HG02852 (cell line): ENCODE results near the gene RGS3.
"Not testable (repeated sequence)": the region's sequence is repeated elsewhere in the genome, so short reads cannot be mapped to it uniquely, and the experiment has no call there.

Source experiments
- ATAC-seq: cut with Tn5 transposase; IDR thresholded peaks from one replicate; pipeline ENCODE4 v1.9.1; 2021; ENCODE audit warnings: mild to moderate bottlenecking, moderate library complexity; ENCODE audit not compliant: unreplicated experiment

The RGS3 gene

DNA sequence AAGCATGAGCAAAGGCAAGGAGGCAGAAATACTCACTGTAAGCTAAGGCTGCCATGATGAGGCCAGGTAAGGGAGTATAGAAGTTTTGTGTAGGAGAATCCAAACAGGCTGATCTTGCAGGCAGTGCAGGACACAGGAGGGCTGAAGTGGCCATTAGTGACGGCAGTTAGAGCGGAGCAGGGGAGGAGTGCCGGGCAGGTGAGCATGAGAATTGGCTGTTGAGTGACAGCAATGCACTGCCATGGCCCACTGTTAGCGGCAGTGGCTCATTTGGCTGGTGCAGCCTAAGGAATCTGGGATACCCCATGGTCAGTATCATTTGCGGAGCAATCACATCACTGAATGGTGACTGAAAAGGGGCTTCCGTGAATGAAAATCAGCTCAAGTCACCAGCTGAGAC lies 22.8 kb downstream of the RGS3 start:
- ATAC-seq = no peak

DNA sequence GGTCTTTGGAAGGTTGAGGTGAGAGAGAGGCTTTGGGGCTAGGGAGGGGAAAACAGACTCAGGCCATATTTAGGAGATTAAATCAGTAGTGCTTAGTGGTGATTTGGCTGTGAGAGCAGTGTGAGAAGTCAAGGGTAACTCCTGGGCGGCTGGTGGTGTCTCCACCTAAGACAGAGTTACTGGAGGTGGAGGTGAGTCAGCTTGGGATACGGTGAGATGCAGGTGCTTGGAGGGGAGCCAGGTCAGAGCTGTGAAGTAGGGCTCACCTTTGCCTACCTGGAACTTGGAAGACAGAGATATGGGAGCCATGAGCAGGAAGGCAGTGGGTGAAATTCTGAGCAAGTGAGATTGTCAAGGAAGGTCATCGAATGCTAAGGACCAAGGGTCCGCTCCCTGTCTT lies 24.5 kb downstream of the RGS3 start:
- ATAC-seq = no peak

DNA sequence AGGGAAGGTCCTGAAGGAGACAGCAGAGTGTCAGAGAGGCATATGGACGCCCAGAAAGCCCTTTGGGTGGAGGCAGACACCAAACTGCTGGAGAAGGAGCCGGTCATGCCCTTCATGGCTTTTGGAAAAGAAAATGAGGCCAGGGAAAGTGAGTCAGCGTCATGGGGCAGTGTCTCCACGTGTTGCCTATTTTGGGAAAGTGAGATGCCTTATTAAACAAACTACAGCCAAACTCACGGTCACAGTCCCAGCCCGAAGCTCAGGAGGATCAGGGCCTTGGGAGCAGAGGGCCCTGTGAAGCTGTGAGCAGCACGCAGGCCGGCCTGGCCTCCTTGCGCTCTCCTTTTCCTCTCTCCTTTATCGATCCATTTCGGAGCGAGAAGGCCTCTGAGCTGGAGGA lies 25.0 kb downstream of the RGS3 start:
- no peak for ATAC-seq

DNA sequence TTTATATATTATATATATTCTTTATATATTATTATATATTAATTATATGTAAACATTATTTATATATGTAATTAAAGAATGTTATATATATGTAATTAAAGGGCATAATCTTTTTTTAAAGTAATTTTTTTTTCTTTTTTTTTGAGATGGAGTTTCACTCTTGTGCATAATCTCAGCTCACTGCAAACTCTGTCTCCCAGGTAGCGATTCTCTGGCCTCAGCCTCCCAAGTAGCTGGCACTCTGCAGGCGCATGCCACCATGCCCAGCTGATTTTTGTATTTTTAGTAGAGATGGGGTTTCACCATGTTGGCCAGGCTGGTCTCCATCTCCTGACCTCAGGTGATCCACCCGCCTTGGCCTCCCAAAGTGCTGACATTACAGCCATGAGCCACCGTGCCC lies 27.6 kb downstream of the RGS3 start:
- ATAC-seq = not testable (repeated sequence)

DNA sequence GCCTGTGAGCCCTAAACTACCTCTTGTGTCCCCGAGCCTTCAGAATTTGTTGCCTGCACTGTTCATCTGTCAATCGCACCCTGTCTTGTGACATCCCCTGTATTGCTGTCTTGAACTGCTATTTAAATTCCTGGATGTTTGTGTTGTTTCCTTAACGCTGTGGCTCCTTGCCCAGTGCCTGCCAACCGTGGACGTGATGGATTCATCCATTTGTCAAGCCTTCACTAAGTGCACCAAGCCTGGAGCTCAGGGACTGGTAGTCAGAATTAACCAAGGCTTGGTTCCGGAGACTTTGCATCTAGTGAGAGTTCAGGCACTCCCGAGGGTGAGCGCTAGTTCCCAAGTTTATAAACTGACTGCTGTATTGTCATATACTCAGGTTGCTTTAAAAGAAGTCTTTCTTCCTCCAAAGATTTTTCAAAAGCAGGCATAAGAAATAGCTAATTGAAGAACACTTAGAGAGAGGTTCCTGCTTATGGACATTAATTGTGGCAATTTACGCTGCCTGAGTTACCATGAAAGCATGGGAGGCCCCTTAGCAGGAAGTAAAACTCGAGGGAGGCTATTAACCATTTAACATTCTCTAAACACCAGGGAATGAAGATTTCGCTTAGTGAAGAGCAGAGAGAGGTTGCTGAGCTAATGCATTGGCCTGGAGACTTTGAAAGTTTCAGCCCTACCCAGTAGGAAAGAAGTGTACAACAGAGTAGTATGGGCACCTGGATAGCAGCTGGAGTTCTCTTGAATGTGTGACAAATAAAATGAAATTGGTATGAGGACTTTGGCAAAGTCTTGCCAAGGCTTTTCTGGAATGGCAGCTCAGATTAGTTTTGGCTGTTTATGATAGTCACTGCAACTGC lies 29.0 kb downstream of the RGS3 start:
- ATAC-seq = no peak

DNA sequence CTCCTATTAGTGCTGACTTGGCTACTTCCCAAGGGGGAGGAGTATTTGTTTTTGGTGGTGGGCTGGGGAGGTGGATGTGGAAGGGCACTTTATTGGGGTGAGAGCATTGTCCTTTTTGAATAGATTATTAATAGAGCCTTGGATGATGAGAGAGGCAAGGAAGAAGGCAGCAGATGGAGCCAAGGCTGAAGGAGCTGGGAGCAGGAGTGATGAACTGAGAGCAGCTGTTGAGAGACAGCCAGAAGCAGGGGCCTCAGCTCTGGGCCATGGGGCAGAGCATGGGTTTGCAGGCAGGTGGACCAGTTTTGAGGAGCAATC lies 29.6 kb downstream of the RGS3 start:
- ATAC-seq = no peak

DNA sequence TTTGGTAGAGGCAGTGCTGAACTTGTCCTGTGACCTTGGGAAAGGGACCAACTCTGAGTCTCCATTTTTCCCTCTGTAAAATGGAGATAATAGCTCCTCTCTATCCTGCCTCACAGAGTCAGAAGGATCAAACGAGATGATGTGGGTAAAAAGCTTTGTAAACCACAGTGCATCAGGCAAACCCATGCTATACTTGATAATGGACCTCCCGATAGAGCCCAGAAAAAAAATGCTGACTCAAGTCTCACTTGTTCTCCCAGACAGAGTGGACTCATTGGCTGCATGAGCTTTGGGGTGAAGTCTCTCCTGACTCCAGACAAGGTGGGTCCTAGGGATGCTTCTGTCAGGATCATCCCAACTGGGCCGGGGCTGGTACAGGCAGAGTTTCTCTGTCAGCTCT lies 32.0 kb downstream of the RGS3 start:
- ATAC-seq = no peak

DNA sequence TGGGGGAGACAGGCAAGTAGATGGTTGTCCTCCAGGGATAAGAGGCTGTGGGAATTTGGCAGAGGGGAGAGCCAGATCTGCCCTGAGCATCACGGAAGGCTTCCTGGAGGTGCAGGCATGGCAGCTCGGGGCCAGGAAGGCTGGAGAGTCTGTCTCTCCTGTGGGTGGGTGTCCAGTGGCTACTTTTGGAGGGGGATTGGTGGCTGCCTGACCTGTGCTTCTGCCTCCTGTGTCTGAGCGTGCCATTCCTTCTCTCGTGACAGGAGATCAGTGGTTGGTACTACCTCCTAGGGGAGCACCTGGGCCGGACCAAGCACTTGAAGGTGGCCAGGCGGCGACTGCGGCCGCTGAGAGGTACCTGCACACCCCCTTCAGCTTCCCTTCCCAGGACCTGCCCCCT lies 33.5 kb downstream of the RGS3 start:
- no peak for ATAC-seq

DNA sequence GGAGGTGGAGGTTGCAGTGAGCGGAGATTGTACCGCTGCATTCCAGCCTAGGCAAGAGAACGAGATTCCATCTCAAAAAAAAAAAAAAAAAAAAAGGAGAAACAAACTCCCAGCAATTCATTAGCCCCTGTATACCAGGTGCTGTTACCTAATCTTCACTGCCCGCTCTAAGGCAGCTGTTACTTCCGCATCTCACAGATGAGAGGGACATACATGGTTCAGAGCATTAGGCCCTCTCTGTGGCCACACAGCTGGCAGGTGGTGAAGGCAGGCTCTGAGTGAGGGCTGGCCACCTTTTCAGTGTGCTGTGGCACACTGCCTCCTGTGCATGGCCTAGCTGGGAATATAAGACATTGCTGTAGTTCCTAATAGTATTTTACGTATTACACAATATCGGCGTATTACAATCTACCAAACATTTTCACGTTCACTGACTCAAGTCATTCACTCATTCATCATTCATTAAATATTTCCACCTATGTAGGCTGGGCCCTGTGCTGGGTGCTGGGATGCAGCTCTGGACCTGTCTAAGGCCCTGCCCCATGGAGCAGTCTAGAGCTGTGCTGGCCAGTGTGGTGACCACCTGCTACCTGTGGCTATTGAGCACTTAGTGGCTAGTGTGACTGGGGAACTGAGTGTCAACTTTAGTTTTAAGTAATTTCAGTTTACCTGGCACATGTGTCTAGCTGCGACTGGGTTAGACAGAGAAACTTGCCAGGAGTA lies 35.8 kb downstream of the RGS3 start:
- ATAC-seq = no peak

DNA sequence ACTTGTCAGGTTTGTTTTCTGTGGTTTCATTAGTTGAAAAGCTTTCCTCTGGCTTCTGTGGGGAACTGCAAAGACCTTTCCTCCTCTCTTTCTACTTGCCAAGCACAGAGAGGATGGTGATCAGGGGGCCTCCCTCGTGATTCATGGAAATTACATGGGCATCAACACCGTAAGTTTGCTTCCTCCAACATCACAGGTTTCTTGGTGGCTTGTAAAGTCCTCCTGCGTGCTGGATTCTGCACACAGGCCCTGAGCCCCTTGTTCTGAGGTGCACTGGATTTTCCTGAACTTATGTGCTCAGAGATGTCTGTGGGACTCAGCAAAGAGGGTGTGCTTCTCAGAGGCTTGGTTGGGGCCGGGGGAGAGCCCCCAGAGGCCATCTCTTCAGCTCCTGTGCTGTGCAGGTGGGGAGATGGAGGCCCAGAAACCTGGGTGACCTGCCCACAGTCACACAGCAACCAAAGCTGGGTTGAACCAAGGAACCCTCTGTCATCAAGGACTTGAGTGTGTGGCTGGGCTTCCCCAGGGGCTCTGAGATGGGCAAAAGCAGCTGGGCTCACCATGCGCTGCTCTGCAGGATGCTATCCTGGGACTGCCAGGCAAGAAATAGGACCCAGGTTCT lies 36.5 kb downstream of the RGS3 start:
- ATAC-seq = no peak

DNA sequence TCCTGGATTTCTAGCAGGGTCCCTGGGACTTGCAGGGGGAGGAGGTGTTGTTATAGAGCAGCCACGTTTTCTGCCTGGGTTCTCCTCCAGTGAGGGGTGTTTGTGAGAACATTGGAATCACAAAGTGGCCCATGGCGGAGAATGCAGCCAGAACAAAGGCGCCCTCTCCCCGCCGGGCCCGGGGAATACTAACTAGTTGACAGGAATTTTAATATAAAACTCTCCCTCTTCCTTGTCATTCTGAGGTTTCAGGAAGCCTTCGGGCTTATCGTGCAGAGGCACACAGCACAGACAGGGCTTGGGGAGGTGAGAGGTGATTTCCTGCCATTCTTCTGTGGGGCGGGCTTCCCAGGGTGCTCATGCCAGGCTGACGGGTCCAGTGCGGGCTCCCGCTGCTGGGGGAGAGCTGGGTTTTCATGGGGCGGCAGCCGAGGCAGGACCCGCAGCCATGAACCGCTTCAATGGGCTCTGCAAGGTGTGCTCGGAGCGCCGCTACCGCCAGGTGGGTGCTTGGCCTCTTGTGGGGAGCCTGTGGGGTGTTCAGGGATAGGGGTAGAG lies 37.7 kb downstream of the RGS3 start:
- no peak for ATAC-seq

DNA sequence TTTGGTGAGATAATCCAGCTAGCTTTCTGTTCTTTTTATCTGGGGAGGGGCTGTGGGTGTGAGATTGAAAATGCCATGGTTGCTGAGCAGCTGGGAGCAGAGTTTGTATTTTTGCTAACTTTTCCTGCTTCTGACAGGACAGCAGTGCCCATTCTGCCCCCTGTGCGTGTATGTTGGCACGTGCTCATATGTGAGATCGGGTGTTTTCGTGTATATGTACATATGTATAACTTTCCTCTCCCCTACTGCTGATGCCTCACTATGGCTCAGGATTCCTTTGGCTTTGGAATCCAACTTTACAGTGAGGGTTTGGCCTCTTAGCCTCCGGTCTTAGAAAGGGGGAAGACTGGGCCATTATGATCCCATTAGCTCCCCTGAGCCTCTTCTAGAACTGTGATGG lies 38.3 kb downstream of the RGS3 start:
- no peak for ATAC-seq

DNA sequence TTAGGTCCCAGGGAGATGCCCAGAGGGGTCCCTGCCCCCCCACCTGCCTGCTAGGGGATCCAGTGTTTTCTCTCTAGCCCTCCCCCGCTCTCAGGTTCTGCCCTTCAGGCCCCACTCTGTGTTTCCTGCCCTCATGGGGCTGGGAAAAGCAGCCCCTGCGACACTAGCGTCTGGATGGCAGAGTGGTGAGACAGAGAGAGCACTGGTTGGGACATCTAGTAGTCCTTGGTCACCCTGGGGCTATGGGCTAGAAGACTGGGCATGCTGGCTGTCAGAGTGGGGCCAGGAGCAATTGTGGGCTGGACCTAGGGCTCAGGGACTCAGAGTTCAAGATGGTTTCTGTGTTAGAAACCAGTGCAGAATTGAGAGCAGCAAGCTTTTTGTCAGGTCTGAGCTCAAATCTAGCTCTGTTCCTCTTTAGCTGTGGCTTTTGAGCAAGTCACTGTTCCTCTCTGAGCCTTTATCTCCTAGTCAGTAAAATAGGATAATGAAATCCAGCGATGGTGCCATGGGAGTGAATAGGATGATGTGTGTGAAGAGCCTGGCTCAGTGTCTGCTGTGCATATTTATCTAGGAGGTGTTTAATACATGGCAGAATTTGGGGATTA lies 39.0 kb downstream of the RGS3 start:
- ATAC-seq = no peak

DNA sequence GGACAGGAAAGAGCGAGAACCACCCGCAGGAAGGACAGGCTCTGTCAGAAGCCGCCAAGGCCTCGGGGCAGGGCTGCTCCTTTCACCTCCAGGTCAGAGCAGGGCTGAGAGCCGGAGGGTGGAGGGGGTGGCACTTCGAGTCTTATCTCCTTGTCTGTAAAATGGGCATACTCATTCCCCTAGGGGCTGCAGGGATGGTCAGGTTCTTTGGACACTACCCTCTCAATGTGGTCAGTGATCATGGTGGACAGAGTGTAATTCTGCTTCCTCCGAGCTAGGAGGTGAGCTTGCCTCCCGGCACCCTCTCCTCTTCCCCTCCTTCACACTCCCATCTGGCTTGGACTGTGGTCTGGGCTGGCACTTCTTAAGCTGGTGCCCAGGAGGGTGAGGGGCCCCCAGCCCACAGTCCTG lies 39.6 kb downstream of the RGS3 start:
- no peak for ATAC-seq

DNA sequence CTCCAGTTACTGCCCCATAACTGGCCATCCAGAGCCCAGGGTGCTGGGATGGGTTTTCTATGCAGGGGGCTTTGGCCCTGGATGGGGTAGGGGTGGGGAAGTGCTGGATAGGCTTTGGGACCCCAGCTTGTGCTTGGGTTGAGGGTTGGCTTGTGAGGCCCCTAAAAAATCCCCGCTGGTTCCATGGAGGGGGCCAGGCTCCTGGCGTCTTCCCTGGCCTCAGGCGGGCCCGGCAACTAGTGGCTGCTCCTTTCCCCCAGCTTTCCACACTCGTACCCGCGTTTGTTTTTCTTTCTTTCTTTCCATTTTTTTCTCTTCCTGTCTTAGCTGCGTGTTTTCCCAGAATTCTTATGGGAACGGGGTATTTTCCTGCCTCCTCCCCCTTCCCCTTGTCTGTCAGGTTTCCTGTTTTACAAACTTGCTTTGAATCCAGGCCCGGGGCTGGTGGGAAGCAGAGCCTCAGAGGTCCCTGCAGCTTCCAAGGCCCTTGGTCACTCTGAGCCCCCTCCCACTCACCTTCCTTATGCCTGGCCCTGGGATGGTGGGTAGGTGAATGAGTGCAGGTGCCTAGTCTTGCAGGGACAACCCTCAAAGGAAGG lies 40.2 kb downstream of the RGS3 start:
- no peak for ATAC-seq

DNA sequence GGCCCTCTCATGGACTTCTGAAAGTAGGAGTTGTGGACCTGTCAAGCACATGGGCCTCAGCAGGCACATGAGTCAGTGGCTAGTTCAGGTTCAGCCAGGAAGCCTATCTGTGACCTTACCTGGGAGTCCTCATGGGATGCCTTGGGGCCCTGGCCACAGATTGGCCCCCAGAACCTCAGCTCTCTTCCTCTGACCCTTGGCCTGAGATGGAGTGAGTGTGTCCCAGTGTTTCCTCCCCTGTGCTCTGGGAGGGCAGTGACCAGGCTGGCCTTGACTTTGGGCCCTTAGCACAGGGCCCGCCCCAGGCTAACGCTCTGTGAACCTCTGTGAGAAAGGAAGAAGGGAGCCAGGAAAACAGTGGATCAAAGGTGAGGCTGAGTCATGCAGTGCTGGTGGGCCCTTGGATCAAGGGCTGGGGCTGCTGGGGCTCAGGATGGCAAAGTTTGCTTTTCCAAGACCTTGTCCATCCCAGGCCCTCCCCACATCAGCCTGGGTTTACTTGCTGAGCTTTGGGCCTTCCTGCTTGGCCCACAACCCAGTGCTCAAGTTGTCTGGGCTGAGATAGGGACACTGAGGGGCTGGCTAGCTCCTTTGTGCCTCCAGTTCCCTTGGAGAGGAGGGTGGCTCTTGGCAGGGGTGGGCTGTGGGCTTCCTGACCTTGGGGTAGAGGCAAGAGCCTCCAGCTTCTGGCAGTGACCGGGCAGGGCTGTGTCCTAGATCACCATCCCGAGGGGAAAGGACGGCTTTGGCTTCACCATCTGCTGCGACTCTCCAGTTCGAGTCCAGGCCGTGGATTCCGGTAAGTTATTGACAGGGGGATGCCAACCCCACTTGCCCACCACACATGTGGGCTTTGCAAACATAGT lies 41.4 kb downstream of the RGS3 start:
- no peak for ATAC-seq

DNA sequence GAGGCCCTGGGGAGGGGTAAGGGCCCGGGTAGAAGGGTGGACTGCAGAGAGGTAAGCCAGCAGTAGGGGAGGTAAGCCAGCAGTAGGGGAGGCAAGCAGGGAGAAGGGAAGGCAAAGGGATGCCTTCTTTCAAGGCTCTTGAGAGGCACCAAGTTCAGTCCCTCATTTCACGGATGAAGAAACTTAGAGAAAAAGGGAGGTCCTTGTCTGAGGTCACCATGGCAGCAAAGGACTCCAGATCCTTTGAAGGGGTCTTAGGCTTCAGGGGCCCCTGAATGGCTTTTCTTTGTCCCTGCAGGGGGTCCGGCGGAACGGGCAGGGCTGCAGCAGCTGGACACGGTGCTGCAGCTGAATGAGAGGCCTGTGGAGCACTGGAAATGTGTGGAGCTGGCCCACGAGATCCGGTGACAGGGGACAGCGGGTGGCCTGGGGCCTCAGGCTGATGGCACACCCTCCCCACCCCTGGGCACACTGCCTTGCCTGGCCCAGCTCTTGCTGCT lies 42.6 kb downstream of the RGS3 start:
- ATAC-seq = no peak

DNA sequence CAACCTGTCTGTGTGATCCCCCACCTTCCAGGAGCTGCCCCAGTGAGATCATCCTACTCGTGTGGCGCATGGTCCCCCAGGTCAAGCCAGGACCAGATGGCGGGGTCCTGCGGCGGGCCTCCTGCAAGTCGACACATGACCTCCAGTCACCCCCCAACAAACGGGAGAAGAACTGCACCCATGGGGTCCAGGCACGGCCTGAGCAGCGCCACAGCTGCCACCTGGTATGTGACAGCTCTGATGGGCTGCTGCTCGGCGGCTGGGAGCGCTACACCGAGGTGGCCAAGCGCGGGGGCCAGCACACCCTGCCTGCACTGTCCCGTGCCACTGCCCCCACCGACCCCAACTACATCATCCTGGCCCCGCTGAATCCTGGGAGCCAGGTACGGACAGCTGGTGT lies 43.7 kb downstream of the RGS3 start:
- no peak for ATAC-seq

DNA sequence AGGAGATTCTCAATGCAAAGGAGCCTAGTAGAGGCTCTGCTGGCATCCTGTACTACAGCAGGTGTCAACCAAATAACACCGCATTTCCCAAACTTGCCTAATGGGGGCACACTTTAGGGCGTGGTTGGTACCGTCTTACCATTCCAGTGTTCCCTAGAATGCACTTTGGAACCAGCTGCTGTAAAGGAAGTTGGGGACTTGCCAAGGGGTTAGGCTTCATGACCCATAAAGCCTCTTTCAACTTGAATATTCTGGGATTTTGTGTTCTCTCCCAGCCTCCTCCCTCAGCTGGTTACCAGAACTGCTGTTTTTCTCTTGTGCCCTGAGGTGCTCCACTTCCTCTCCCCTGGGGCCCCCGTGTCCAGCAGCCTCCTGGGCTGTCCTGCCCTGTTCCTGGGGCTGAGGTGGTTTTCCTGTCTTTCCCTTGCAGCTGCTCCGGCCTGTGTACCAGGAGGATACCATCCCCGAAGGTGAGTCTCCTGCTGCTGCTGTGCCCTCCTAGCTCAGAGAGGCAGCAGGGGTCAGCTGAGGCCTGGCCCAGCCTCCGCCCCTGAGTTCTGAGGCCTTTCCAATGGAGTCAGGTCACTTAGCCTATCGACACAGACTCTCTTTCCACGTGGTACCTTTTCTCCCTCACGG lies 44.7 kb downstream of the RGS3 start:
- ATAC-seq = no peak
